ENCODE data around the gene SH3BP2.
A peak's percentile ranks its signal among the peaks of the same experiment; 100 is the strongest.

Gene SH3BP2

GRCh38 chr4:2802618-2803531 lies 10.0 kb downstream of the SH3BP2 start:
- H3K79me2 ChIP-seq (ENCODE audit: control insufficient read depth, insufficient read depth, low read length, poor library complexity): no peaks in the 10 kb centered on the region
- no peak overlapping the region for H2AFZ ChIP-seq (ENCODE audit: insufficient read depth, low read length, poor library complexity)
- H4K12ac ChIP-seq (ENCODE audit: low read depth, low read length): no peak overlapping the region
- H3K27me3 ChIP-seq (ENCODE audit: insufficient read depth, low read length): no peaks in the 10 kb centered on the region
- H2AK5ac ChIP-seq (ENCODE audit: low read length): no peak overlapping the region
- no peak overlapping the region for H3K4me3 ChIP-seq (ENCODE audit: low read depth, low read length)
- no CpG with 5 or more reads among the region's 27 CpGs for WGBS (ENCODE audit: extremely low coverage, insufficient coverage, insufficient read length)
- no peak overlapping the region for H3K18ac ChIP-seq (ENCODE audit: low read length)
- no peak overlapping the region for H3K4me2 ChIP-seq (ENCODE audit: low read length)
- no peak overlapping the region for H3K23ac ChIP-seq (ENCODE audit: low read length)
- H4K8ac ChIP-seq (ENCODE audit: low read depth, low read length): no peak overlapping the region
- H3K9ac ChIP-seq (ENCODE audit: low read length): no peak overlapping the region
- no peak overlapping the region for H2BK5ac ChIP-seq (ENCODE audit: low read depth, low read length, poor library complexity)
- DNase-seq: no peak
- no peak overlapping the region for H2BK12ac ChIP-seq (ENCODE audit: low read length)
- H3K9me3 ChIP-seq (ENCODE audit: insufficient read depth, low read depth, low read length): no peaks in the 10 kb centered on the region
- H3K4me1 ChIP-seq (ENCODE audit: control insufficient read depth in 1 of 2, insufficient read depth in 2 of 2, low read length in 2 of 2): peaks cover 13 to 15% of the 10 kb centered on the region in 2 experiments
- no peak overlapping the region for H3K14ac ChIP-seq (ENCODE audit: low read length)
- peaks cover 2% of the 10 kb centered on the region for H3K79me1 ChIP-seq (ENCODE audit: low read length)
- no peak overlapping the region for H2BK120ac ChIP-seq (ENCODE audit: insufficient read depth, low read length, poor library complexity)
- H3K36me3 ChIP-seq (ENCODE audit: control insufficient read depth in 1 of 2, insufficient read depth in 2 of 2, low read length in 2 of 2): no peaks in the 10 kb centered on the region
- H4K91ac ChIP-seq (ENCODE audit: low read depth, low read length): no peak overlapping the region
- H3K27ac ChIP-seq (ENCODE audit: low read depth, low read length): no peak overlapping the region
- H3K4ac ChIP-seq (ENCODE audit: low read depth, low read length): no peak overlapping the region

GRCh38 chr4:2803624-2804448 lies 11.0 kb downstream of the SH3BP2 start:
- Histone ChIP-seq H3K4me2 (ENCODE audit: low read length) (no peak overlapping the region), H4K8ac (ENCODE audit: low read depth, low read length) (no peak overlapping the region), H2BK120ac (ENCODE audit: insufficient read depth, low read length, poor library complexity) (no peak overlapping the region)

GRCh38 chr4:2804449-2804972 lies 11.6 kb downstream of the SH3BP2 start:
- Histone ChIP-seq H3K9ac (ENCODE audit: low read length) (no peak overlapping the region), H2AK5ac (ENCODE audit: low read length) (no peak overlapping the region), H3K9me3 (ENCODE audit: insufficient read depth, low read depth, low read length) (no peaks in the 10 kb centered on the region), H2AFZ (ENCODE audit: insufficient read depth, low read length, poor library complexity) (no peak overlapping the region), H2BK12ac (ENCODE audit: low read length) (no peak overlapping the region), H3K4me3 (ENCODE audit: low read depth, low read length) (no peak overlapping the region), H3K79me2 (ENCODE audit: control insufficient read depth, insufficient read depth, low read length, poor library complexity) (no peaks in the 10 kb centered on the region), H3K36me3 (ENCODE audit: control insufficient read depth in 1 of 2, insufficient read depth in 2 of 2, low read length in 2 of 2) (no peaks in the 10 kb centered on the region), H3K79me1 (ENCODE audit: low read length) (peaks cover 2% of the 10 kb centered on the region), H4K8ac (ENCODE audit: low read depth, low read length) (no peak overlapping the region), H3K4me1 (ENCODE audit: control insufficient read depth in 1 of 2, insufficient read depth in 2 of 2, low read length in 2 of 2) (peaks cover 13 to 15% of the 10 kb centered on the region in 2 experiments), H2BK5ac (ENCODE audit: low read depth, low read length, poor library complexity) (no peak overlapping the region), H3K23ac (ENCODE audit: low read length) (no peak overlapping the region), H3K14ac (ENCODE audit: low read length) (no peak overlapping the region), H4K91ac (ENCODE audit: low read depth, low read length) (no peak overlapping the region), H3K27ac (ENCODE audit: low read depth, low read length) (no peak overlapping the region), H2BK120ac (ENCODE audit: insufficient read depth, low read length, poor library complexity) (no peak overlapping the region), H3K4me2 (ENCODE audit: low read length) (no peak overlapping the region), H3K18ac (ENCODE audit: low read length) (no peak overlapping the region), H4K12ac (ENCODE audit: low read depth, low read length) (no peak overlapping the region), H3K4ac (ENCODE audit: low read depth, low read length) (no peak overlapping the region), H3K27me3 (ENCODE audit: insufficient read depth, low read length) (no peaks in the 10 kb centered on the region)
- no CpG with 5 or more reads among the region's 10 CpGs for WGBS (ENCODE audit: extremely low coverage, insufficient coverage, insufficient read length)
- no peak for DNase-seq

More at GRCh38 chr4:2803624-2804448, 11.0 kb downstream of the SH3BP2 start:
- Histone ChIP-seq H3K18ac (ENCODE audit: low read length) (no peak overlapping the region), H2BK12ac (ENCODE audit: low read length) (no peak overlapping the region), H3K4me3 (ENCODE audit: low read depth, low read length) (no peak overlapping the region), H2AK5ac (ENCODE audit: low read length) (no peak overlapping the region), H3K79me1 (ENCODE audit: low read length) (peaks cover 2% of the 10 kb centered on the region), H2BK5ac (ENCODE audit: low read depth, low read length, poor library complexity) (no peak overlapping the region), H3K27ac (ENCODE audit: low read depth, low read length) (no peak overlapping the region), H2AFZ (ENCODE audit: insufficient read depth, low read length, poor library complexity) (no peak overlapping the region), H3K4me1 (ENCODE audit: control insufficient read depth in 1 of 2, insufficient read depth in 2 of 2, low read length in 2 of 2) (peaks cover 13 to 15% of the 10 kb centered on the region in 2 experiments), H3K14ac (ENCODE audit: low read length) (no peak overlapping the region), H3K79me2 (ENCODE audit: control insufficient read depth, insufficient read depth, low read length, poor library complexity) (no peaks in the 10 kb centered on the region), H3K27me3 (ENCODE audit: insufficient read depth, low read length) (no peaks in the 10 kb centered on the region), H3K4ac (ENCODE audit: low read depth, low read length) (no peak overlapping the region), H4K12ac (ENCODE audit: low read depth, low read length) (no peak overlapping the region), H3K9me3 (ENCODE audit: insufficient read depth, low read depth, low read length) (no peaks in the 10 kb centered on the region), H3K36me3 (ENCODE audit: control insufficient read depth in 1 of 2, insufficient read depth in 2 of 2, low read length in 2 of 2) (no peaks in the 10 kb centered on the region), H4K91ac (ENCODE audit: low read depth, low read length) (no peak overlapping the region), H3K9ac (ENCODE audit: low read length) (no peak overlapping the region), H3K23ac (ENCODE audit: low read length) (no peak overlapping the region)
- peak; percentile 73 to 82 for DNase-seq
- WGBS (ENCODE audit: extremely low coverage, insufficient coverage, insufficient read length): no CpG with 5 or more reads among the region's 20 CpGs

GRCh38 chr4:2804973-2805501 lies 12.2 kb downstream of the SH3BP2 start:
- H4K91ac ChIP-seq (ENCODE audit: low read depth, low read length): no peak overlapping the region
- no CpG with 5 or more reads among the region's 13 CpGs for WGBS (ENCODE audit: extremely low coverage, insufficient coverage, insufficient read length)

More at GRCh38 chr4:2804973-2805501, 12.2 kb downstream of the SH3BP2 start:
- H3K14ac ChIP-seq (ENCODE audit: low read length): no peak overlapping the region
- H3K36me3 ChIP-seq (ENCODE audit: control insufficient read depth in 1 of 2, insufficient read depth in 2 of 2, low read length in 2 of 2): no peaks in the 10 kb centered on the region
- H2BK12ac ChIP-seq (ENCODE audit: low read length): no peak overlapping the region
- H3K79me1 ChIP-seq (ENCODE audit: low read length): peaks cover 2% of the 10 kb centered on the region
- no peak overlapping the region for H3K4me3 ChIP-seq (ENCODE audit: low read depth, low read length)
- H3K79me2 ChIP-seq (ENCODE audit: control insufficient read depth, insufficient read depth, low read length, poor library complexity): no peaks in the 10 kb centered on the region
- no peak overlapping the region for H2BK5ac ChIP-seq (ENCODE audit: low read depth, low read length, poor library complexity)
- no peak overlapping the region for H3K4me2 ChIP-seq (ENCODE audit: low read length)
- DNase-seq: no peak
- no peak overlapping the region for H3K4ac ChIP-seq (ENCODE audit: low read depth, low read length)
- H4K12ac ChIP-seq (ENCODE audit: low read depth, low read length): no peak overlapping the region
- no peaks in the 10 kb centered on the region for H3K27me3 ChIP-seq (ENCODE audit: insufficient read depth, low read length)
- H2AK5ac ChIP-seq (ENCODE audit: low read length): no peak overlapping the region
- no peaks in the 10 kb centered on the region for H3K9me3 ChIP-seq (ENCODE audit: insufficient read depth, low read depth, low read length)
- H4K8ac ChIP-seq (ENCODE audit: low read depth, low read length): no peak overlapping the region
- no peak overlapping the region for H2BK120ac ChIP-seq (ENCODE audit: insufficient read depth, low read length, poor library complexity)
- no peak overlapping the region for H2AFZ ChIP-seq (ENCODE audit: insufficient read depth, low read length, poor library complexity)
- no peak overlapping the region for H3K18ac ChIP-seq (ENCODE audit: low read length)
- H3K9ac ChIP-seq (ENCODE audit: low read length): no peak overlapping the region
- H3K27ac ChIP-seq (ENCODE audit: low read depth, low read length): no peak overlapping the region
- peaks cover 13 to 14% of the 10 kb centered on the region in 2 experiments for H3K4me1 ChIP-seq (ENCODE audit: control insufficient read depth in 1 of 2, insufficient read depth in 2 of 2, low read length in 2 of 2)
- H3K23ac ChIP-seq (ENCODE audit: low read length): no peak overlapping the region
